IPS DF 6.9 (cell line): ENCODE data around the gene G6PC3.

ENCODE experiments used
- DNase-seq: peaks from one replicate; pipeline ENCODE4 v3.0.0-alpha.2; 2013; ENCODE audit warnings: low read depth, low spot score
- H3K27ac ChIP-seq: one replicate; pipeline ENCODE4 v1.5.1; 2013; ENCODE audit warnings: low read length, control low read depth
- H3K27me3 ChIP-seq: 2 replicates; pipeline ENCODE4 v1.6.1; 2013; ENCODE audit warnings: mild to moderate bottlenecking, low read length; ENCODE audit not compliant: control insufficient read depth, insufficient read depth
- H3K36me3 ChIP-seq: 2 replicates; pipeline ENCODE4 v1.6.1; 2013; ENCODE audit warnings: low read length; ENCODE audit not compliant: control insufficient read depth, insufficient read depth
- H3K4me1 ChIP-seq: 2 replicates; pipeline ENCODE4 v1.6.1; 2013; ENCODE audit warnings: low read length; ENCODE audit not compliant: control insufficient read depth, insufficient read depth
- H3K4me3 ChIP-seq: 2 replicates; pipeline ENCODE4 v1.5.1; 2013; ENCODE audit warnings: mild to moderate bottlenecking, low read length
- H3K9me3 ChIP-seq: 2 replicates; pipeline ENCODE4 v1.6.1; 2013; ENCODE audit warnings: low read length, inconsistent platforms; ENCODE audit not compliant: control insufficient read depth, insufficient read depth
- WGBS: extraction: QIAGEN DNeasy Blood & Tissue Kit; methylation state at CpG from one replicate; pipeline ENCODE4 v1.1.7; 2013; ENCODE audit warnings: mixed read lengths, missing lambda C conversion rate; ENCODE audit not compliant: insufficient read length, insufficient coverage; 5-methylcytosine and 5-hydroxymethylcytosine counted together

G6PC3 gene

GRCh38 chr17:44106801-44107200 lies 36.3 kb downstream of the G6PC3 start:
- Histone ChIP-seq H3K4me1 (peaks cover 5% of the 10 kb centered on the region), H3K27ac (no peak overlapping the region), H3K9me3 (no peaks in the 10 kb centered on the region), H3K27me3 (no peaks in the 10 kb centered on the region), H3K4me3 (no peak overlapping the region), H3K36me3 (peaks cover 3% of the 10 kb centered on the region; the same call in 1 of the 2 replicates)
- DNase-seq, result no peak
- WGBS, result no CpG with 5 or more reads among the region's 4 CpGs

- Histone ChIP-seq H3K9me3 (no peaks in the 10 kb centered on the region), H3K27me3 (no peaks in the 10 kb centered on the region), H3K4me1 (peaks cover 8% of the 10 kb centered on the region), H3K4me3 (no peak overlapping the region), H3K27ac (no peak overlapping the region), H3K36me3 (peaks cover 3% of the 10 kb centered on the region; the same call in 1 of the 2 replicates)
- WGBS, result no CpG with 5 or more reads among the region's 16 CpGs
- no peak for DNase-seq
Observed at GRCh38 chr17:44108440-44109311, 38.1 kb downstream of the G6PC3 start.

GRCh38 chr17:44109312-44109630 lies 38.7 kb downstream of the G6PC3 start:
- Histone ChIP-seq H3K36me3 (peaks cover 3% of the 10 kb centered on the region; the same call in 1 of the 2 replicates), H3K4me3 (no peak overlapping the region), H3K9me3 (no peaks in the 10 kb centered on the region), H3K4me1 (peaks cover 8% of the 10 kb centered on the region), H3K27ac (no peak overlapping the region), H3K27me3 (no peaks in the 10 kb centered on the region)
- no CpG with 5 or more reads among the region's 4 CpGs for WGBS
- DNase-seq, result no peak

- H3K36me3 ChIP-seq, result no peaks in the 10 kb centered on the region
- no CpG with 5 or more reads among the region's 10 CpGs for WGBS
- DNase-seq, result no peak
- H3K27me3 ChIP-seq, result no peaks in the 10 kb centered on the region
- H3K4me1 ChIP-seq, result peaks cover 8% of the 10 kb centered on the region
- no peaks in the 10 kb centered on the region for H3K9me3 ChIP-seq
- H3K4me3 ChIP-seq, result no peak overlapping the region
- no peak overlapping the region for H3K27ac ChIP-seq
Observed at GRCh38 chr17:44110011-44110686, 39.6 kb downstream of the G6PC3 start.

DNA sequence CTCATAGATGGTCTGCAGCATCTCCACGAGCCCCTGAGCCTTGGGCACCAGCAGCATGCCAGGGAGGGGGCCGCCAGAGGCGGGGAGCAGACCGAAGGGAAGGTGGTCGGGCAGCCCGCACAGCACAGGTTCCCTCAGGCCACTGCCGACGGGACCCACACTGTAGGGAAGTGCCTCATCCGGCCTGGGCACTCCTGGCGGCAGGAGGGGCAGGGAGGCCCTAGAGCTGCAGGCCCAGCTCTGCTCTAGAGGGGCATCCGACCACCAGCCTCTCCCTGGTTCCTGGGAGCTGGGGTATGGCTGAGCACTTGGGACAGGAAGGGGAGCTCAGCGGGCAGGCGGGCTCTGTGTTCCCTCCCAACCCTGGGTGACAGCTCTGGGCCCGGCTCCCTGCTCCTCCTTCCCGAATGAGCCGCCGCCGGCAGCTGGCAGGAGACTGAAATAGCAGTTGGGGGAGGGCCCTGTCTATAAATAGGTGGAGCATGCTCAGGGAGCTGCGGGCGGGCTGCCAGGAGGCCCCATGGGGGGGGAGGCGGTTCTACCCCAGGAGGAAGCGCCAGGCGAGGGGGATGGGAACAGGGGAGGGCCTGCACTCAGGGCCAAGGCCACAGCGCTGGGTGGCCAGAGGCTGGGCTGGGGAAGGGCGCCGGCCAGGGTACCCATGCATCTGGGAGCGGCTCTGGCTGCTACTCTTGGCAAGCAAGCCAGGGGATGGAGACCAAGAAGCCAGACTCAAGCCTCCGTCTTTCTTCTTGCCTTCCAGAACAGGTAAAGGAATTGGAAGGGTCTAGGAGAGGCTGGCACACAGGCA lies 40.5 kb downstream of the G6PC3 start:
- Histone ChIP-seq H3K4me1 (peaks cover 8% of the 10 kb centered on the region), H3K27me3 (no peaks in the 10 kb centered on the region), H3K9me3 (no peaks in the 10 kb centered on the region), H3K27ac (no peak overlapping the region), H3K4me3 (no peak overlapping the region), H3K36me3 (no peaks in the 10 kb centered on the region)
- DNase-seq, result no peak
- WGBS, result no CpG with 5 or more reads among the region's 28 CpGs

GRCh38 chr17:44111777-44112176 lies 41.2 kb downstream of the G6PC3 start:
- WGBS, result no CpG with 5 or more reads among the region's 3 CpGs
- Histone ChIP-seq H3K27me3 (no peaks in the 10 kb centered on the region), H3K27ac (no peak overlapping the region), H3K36me3 (no peaks in the 10 kb centered on the region), H3K4me3 (no peak overlapping the region), H3K4me1 (peaks cover 8% of the 10 kb centered on the region), H3K9me3 (no peaks in the 10 kb centered on the region)
- DNase-seq, result no peak

DNA sequence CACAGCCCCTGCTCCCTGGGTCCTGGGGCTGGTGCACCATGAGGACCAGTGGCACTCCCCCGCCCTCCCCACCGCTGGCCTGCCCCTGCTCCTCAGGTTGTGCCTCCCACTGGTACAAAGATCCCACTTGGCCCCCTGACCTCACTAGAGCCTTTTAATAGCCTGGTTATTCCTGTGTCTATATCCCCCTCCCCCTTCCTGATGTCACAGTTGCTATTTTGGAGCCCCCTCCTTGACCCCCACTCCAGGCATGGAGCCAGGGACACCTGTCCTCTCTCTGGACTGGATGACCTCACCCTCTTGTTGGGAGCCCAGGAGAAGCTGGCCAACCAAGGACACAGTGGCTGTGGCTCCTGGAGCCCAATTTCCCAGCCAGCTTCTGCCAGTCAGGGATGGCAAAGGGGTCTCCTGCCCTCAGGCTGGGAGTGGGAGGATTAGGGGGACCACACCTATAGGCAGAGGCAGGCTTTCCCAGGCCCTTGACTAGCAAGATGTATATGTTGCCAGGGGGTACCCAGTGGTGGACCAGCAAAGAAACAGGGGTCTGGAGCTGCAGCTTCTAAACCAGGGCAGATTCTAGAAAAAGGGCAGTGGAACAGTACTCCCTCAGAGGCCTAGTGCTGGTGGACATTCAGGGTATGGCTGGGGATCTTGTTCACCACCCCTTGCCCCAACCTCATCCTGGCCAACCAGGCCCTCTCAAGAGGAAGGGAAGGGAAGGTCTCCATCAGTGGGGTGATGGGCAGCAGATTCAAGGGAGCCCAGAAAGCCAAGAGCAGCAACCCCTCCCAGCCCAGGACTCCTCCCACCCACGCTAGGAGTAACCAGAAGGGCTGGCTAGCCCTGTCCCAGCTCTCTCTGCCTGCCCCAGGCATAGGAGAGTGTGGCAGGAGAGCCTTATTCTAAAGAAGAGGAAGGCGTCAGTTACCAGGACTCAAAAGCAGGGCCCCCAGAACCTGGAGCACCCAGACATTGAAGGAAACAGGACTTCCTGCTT lies 42.0 kb downstream of the G6PC3 start:
- Histone ChIP-seq H3K4me1 (peaks cover 8% of the 10 kb centered on the region), H3K27ac (no peak overlapping the region), H3K4me3 (no peak overlapping the region), H3K9me3 (no peaks in the 10 kb centered on the region), H3K27me3 (no peaks in the 10 kb centered on the region), H3K36me3 (no peaks in the 10 kb centered on the region)
- no peak for DNase-seq
- no CpG with 5 or more reads among the region's 4 CpGs for WGBS

DNA sequence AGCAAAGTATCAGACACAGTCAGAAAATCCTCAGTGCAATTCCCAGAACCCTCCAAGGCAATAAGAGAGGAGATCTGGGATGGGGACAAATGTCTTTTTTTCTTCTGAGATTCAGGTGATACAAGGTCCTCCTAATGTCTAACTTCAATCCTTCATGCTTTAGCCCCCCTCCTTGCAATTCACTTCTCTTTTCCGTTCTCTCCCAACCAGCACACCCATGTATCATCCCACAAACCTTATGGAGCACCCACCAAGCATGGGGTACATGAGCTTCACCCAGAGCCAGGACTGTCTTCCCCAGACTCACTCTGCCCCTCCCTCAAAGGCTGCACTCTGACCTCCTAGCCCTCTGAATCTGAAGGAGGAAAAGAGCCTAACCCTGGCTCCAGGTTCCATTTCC lies 42.8 kb downstream of the G6PC3 start:
- H3K4me3 ChIP-seq, result no peak overlapping the region
- no peaks in the 10 kb centered on the region for H3K27me3 ChIP-seq
- no peak overlapping the region for H3K27ac ChIP-seq
- no peaks in the 10 kb centered on the region for H3K9me3 ChIP-seq
- WGBS, result no CpG with 5 or more reads among the region's 1 CpG
- peaks cover 8% of the 10 kb centered on the region for H3K4me1 ChIP-seq
- no peak for DNase-seq
- H3K36me3 ChIP-seq, result no peaks in the 10 kb centered on the region

- WGBS, result no CpG with 5 or more reads among the region's 9 CpGs
- no peaks in the 10 kb centered on the region for H3K36me3 ChIP-seq
- H3K4me1 ChIP-seq, result peaks cover 8% of the 10 kb centered on the region
- no peak for DNase-seq
- H3K27ac ChIP-seq, result no peak overlapping the region
- no peak overlapping the region for H3K4me3 ChIP-seq
- no peaks in the 10 kb centered on the region for H3K9me3 ChIP-seq
- no peaks in the 10 kb centered on the region for H3K27me3 ChIP-seq
Observed at GRCh38 chr17:44113868-44114840, 43.6 kb downstream of the G6PC3 start.
